Testis (tissue), 2 donors: ENCODE measurements around the gene ZFYVE28.

ENCODE experiments used
- POLR2A ChIP-seq: fragments of 450-650 bp; IDR thresholded peaks from one replicate; pipeline ENCODE4 v1.6.1; 2017; ENCODE audit warnings: antibody characterized with exemption, mild to moderate bottlenecking, moderate library complexity
- TF ChIP-seq, protein P1 (sequence below), 3 experiments: fragments of 450-650 bp in 2 of 3; fragments of 200-600 bp in 1 of 3; sonication (generic) in 1 of 3; IDR thresholded peaks; one replicate each; pipeline ENCODE4 v1.5.1; 2016 to 2019; ENCODE audit warnings: antibody characterized with exemption in 3 of 3, mild to moderate bottlenecking in 2 of 3, moderate library complexity in 1 of 3

DNA sequence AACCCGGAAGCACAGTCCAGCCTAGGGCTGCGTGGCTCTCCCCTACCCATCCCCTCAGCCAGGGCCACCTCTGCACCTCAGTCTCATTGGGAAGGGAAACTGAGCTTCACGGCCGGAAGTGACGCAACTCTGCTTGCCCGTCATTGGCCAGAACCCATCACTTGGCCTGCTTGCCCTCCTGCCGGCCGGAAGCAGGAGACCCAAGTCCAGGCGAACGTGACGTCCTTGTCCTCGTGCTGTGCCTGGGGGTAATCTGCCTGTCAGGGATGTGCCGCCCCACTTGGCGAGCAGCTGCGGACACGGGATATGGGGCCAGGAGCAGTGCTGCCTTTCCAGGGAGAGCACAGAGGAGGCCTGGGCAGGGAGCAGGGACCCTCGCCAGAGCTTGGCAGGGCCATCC lies 31.2 kb downstream of the ZFYVE28 start:
- TF ChIP-seq, protein P1, sequence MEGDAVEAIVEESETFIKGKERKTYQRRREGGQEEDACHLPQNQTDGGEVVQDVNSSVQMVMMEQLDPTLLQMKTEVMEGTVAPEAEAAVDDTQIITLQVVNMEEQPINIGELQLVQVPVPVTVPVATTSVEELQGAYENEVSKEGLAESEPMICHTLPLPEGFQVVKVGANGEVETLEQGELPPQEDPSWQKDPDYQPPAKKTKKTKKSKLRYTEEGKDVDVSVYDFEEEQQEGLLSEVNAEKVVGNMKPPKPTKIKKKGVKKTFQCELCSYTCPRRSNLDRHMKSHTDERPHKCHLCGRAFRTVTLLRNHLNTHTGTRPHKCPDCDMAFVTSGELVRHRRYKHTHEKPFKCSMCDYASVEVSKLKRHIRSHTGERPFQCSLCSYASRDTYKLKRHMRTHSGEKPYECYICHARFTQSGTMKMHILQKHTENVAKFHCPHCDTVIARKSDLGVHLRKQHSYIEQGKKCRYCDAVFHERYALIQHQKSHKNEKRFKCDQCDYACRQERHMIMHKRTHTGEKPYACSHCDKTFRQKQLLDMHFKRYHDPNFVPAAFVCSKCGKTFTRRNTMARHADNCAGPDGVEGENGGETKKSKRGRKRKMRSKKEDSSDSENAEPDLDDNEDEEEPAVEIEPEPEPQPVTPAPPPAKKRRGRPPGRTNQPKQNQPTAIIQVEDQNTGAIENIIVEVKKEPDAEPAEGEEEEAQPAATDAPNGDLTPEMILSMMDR (IDR thresholded peaks at IDR 0.05): no peak
- no peak for TF ChIP-seq POLR2A
